Measurements from ENCODE around the gene CCDC194. TPM values are rescaled to one million over a fixed set of nuclear protein-coding genes. Genes with fewer than 3 reads are reported as not detected.
A peak's percentile ranks its signal among the peaks of the same experiment; 100 is the strongest.

Gene CCDC194
- total and polyA plus RNA-seq, 7 donors, result 0.13 to 0.51 TPM; not detected in 5

- WGBS, 3 donors, result 89 to 94% (median 94%) methylated on average over 5 of the region's 5 CpGs
- intact Hi-C loops (cut with DNase I), result no loop called here
- no peak for TF ChIP-seq CTCF (IDR thresholded peaks at IDR 0.05)
- DNase-seq (no peak), ATAC-seq (no peak)
- Histone ChIP-seq H3K9me3 (no peaks in the 10 kb centered on the region), H3K27ac (no peak overlapping the region), H3K27me3 (ENCODE audit: insufficient read depth in 3 of 3, low read length in 2 of 3) (no peaks in the 10 kb centered on the region), H3K36me3 (ENCODE audit: insufficient read depth in 1 of 2, low read depth in 1 of 2) (no peaks in the 10 kb centered on the region), H3K4me1 (peaks cover 34% of the 10 kb centered on the region), H3K4me3 (no peak overlapping the region)
Measured at GRCh38 chr19:17380426-17381138, 13.4 kb downstream of the CCDC194 start.

GRCh38 chr19:17379221-17379631, 14.8 kb downstream of the CCDC194 start:
- Histone ChIP-seq H3K4me1 (peaks cover 42% of the 10 kb centered on the region), H3K27me3 (ENCODE audit: insufficient read depth in 3 of 3, low read length in 2 of 3) (no peaks in the 10 kb centered on the region), H3K36me3 (ENCODE audit: insufficient read depth in 1 of 2, low read depth in 1 of 2) (no peaks in the 10 kb centered on the region), H3K4me3 (no peak overlapping the region), H3K27ac (peak overlapping the region; percentile 30), H3K9me3 (no peaks in the 10 kb centered on the region)
- intact Hi-C loops (cut with DNase I), result no loop called here
- ATAC-seq (no peak), DNase-seq (no peak)
- 41 to 54% (median 43%) methylated on average over 14 of the region's 14 CpGs for WGBS, 3 donors
- TF ChIP-seq CTCF (IDR thresholded peaks at IDR 0.05), result no peak

GRCh38 chr19:17378271-17378670, 15.7 kb downstream of the CCDC194 start:
- Histone ChIP-seq H3K9me3 (no peaks in the 10 kb centered on the region), H3K27me3 (ENCODE audit: insufficient read depth in 3 of 3, low read length in 2 of 3) (no peaks in the 10 kb centered on the region), H3K4me1 (peaks cover 47% of the 10 kb centered on the region), H3K27ac (no peak overlapping the region), H3K36me3 (ENCODE audit: insufficient read depth in 1 of 2, low read depth in 1 of 2) (no peaks in the 10 kb centered on the region), H3K4me3 (no peak overlapping the region)
- intact Hi-C loops (cut with DNase I), result no loop called here
- ATAC-seq, result no peak
- no peak for TF ChIP-seq CTCF (IDR thresholded peaks at IDR 0.05)
- 74 to 78% (median 77%) methylated on average over 13 of the region's 13 CpGs for WGBS, 3 donors
- DNase-seq, result no peak

- ATAC-seq (no peak), DNase-seq (peak in 1 of 2 donors; percentile 28)
- TF ChIP-seq CTCF (IDR thresholded peaks at IDR 0.05), result no peak
- intact Hi-C loops (cut with DNase I), result no loop called here
- Histone ChIP-seq H3K4me3 (peak within 1 kb of the TSS; percentile 44), H3K27ac (peak within 1 kb of the TSS; percentile 10), H3K27me3 (ENCODE audit: insufficient read depth in 3 of 3, low read length in 2 of 3) (no peaks in the 10 kb centered on the region), H3K9me3 (no peaks in the 10 kb centered on the region), H3K4me1 (peaks cover 42% of the 10 kb centered on the region), H3K36me3 (ENCODE audit: insufficient read depth in 1 of 2, low read depth in 1 of 2) (no peaks in the 10 kb centered on the region)
- 62 to 69% (median 68%) methylated on average over 35 to 39 of the region's 39 CpGs for WGBS, 3 donors
Measured at GRCh38 chr19:17376935-17377600, 16.9 kb downstream of the CCDC194 start, which contains the start of gene PLVAP. Gene PLVAP (minus strand): TSS chr19:17377342. CDS start chr19:17377288, 54 bp downstream.
